Measurements from ENCODE around the gene ZNF79.

Gene ZNF79

DNA sequence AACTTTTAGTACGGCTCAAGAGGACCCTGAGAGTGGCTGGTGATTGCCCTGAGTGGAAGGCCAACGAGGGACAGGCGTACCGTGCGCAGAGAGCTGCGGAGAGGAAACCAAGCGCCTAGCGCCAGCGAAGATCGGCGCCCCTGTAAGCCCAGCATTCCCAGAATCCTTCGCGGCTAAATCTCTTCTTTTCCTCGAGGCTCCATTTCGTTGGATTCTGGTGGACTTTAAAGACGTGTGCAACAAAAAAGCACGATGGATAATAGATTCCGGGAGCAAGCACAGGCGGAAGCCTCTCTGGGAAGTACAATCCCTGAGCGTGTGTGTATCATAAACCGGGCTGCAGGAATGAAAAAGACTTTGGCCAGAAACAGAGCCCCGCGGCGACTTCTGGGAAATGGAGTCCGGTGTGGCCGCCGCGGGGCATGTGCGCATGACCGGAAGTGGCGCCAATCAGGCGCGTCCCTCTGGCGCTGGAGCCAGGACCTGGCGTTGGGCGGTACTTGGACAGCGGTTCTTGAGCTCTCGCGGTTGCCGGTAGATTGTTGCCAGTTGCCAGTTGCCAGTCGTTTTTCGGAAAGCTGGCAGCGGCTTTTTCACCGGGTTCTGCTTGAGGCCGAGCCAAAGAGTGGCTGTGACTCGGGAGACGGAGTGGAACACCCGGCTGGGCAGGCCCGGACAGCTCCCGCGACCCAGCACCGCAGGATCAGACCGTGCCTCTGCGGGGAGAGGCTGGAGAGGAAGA lies at the start of gene ZNF79:
Gene ZNF79 (plus strand): TSS at position 449 of the 742 bp plus-strand sequence. CDS start 406 bp downstream, outside the sequence.
- peak; percentile 96 for DNase-seq
- in situ Hi-C loops (cut with MboI; ENCODE audit: low pct_unique_long_range_greater_than_20kb, low sequenced_read_pairs): no loop called here

DNA sequence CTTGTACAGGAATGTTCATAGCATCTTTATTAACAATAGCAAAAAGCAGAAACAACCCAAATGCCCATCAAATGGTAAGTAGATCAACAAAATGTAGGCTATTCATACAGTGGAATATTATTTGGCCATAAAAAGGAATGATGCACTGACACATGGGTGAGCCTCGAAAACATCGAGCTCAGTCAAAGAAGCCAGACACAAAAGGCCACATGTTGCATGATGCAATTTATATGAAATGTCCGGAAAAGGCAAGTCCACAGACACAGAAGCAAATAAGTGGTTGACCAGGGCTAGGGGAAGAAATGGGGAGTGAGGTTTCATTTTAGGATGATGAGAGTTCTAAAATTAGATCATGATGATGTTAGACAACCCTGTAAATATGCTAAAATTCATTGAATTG lies 43.7 kb upstream of the ZNF79 start:
- in situ Hi-C loops (cut with MboI; ENCODE audit: low pct_unique_long_range_greater_than_20kb, low sequenced_read_pairs): no loop called here
- DNase-seq: no peak

DNA sequence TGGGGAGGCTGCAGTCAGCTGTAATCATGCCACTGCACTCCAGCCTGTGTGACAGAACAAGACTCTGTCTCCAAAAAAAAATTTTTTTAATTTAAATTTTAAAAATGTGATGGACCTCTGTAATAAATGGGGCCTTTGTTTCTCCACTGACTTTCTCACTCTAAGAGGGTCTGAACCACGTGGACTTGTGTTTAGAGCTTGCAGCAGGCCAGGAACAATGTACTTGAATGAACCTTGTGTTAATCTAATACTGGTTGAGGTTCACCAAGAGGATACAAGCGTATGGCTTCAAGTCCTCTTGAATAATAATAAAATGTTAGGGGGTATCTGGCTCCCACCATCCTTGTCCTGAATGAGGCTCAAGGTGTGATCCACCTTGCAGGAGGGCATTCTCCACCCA lies 41.6 kb upstream of the ZNF79 start:
- in situ Hi-C loops (cut with MboI; ENCODE audit: low pct_unique_long_range_greater_than_20kb, low sequenced_read_pairs): no loop called here
- DNase-seq: no peak

DNA sequence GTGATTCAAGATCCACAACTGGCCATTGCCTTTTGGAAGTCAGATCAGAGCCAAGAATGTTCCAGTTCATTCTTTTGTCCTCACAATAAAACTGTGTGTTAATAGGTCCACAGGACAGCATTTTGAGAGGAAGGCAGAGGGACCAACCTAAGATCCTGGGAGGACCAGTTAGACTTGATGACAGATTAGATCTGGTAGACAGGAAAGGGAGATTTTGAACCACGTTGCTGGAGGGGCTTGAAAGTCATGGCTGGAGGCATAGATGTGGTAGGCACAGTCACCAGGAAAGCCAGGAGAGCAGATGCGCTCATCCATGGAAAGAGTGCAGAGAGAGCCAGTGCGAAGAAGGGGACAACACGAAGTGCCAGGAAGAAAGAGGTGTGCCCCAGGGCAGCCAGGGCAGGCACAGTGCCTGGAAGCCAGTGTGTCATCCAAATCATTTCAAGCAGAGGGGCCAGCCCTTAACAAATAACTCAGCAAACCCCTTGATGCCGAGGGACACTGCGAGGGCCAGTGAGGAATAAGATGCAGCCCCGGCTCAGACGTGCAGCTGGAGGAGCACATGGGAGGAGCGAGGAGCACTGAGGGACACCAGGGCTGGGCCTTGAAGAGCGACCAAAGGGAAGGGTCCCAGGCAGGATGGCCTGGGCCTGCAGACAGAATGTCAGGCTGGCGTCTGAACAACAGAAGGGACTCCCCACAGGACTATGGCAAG lies 40.0 kb upstream of the ZNF79 start:
- DNase-seq: no peak
- in situ Hi-C loops (cut with MboI; ENCODE audit: low pct_unique_long_range_greater_than_20kb, low sequenced_read_pairs): no loop called here

DNA sequence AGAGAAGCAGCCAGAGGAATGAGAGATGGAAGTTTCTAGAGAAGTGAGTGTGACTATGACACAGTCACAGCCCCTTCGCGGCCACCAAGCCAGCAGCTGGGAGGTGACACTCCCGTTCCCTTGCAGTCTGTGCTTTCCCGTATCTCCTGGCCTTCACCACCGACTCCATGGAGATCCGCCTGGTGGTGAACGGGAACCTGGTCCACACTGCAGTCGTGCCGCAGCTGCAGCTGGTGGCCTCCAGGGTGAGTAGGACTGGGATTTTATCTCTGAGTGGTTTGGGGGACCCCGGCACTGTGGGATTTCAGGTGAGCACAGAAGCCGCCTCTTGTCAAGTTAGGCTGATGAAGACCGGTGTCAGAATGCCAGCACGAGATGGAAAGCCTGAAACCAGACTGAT lies 39.3 kb upstream of the ZNF79 start:
- in situ Hi-C loops (cut with MboI; ENCODE audit: low pct_unique_long_range_greater_than_20kb, low sequenced_read_pairs): no loop called here
- no peak for DNase-seq

DNA sequence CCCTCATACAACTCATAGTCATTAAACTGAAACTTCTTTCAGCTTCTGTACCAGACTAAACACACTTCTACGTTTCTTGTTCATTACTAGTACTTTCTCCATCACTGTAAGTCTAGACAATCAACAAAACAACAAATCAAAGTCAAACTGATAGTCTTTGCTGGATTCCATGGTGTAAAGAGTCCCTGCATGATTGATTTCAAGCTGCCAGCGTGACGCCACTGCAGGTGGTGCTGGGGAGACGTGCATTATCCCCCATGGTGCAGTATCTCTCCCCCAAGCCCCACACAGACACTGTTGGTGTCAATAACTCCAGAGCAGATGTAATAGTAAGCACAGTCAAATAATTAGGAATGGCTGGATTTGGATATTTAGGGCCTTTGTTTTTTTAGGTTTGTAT lies 37.9 kb upstream of the ZNF79 start:
- no peak for DNase-seq

DNA sequence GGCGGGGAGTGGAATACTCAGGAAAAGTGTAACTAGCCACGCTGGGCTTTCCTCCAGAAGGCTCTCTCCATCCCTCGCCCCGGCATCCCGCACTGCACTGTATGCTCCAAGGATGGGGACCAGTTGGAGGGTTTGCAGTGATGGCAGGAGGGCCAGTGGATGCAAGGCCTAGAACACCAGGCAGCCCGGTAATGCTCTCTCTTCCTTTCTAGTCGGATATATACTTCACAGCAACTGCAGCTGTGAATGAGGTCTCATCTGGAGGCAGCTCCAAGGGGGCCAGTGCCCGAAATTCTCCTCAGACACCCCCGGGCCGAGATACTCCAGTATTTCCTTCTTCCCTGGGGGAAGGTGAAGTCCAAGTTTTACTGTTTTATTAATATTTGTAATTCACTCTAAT lies 37.2 kb upstream of the ZNF79 start:
- no peak for DNase-seq
- in situ Hi-C loops (cut with MboI; ENCODE audit: low pct_unique_long_range_greater_than_20kb, low sequenced_read_pairs): no loop called here

More for the DNA sequence above, 37.9 kb upstream of the ZNF79 start:
- in situ Hi-C loops (cut with MboI; ENCODE audit: low pct_unique_long_range_greater_than_20kb, low sequenced_read_pairs): no loop called here

DNA sequence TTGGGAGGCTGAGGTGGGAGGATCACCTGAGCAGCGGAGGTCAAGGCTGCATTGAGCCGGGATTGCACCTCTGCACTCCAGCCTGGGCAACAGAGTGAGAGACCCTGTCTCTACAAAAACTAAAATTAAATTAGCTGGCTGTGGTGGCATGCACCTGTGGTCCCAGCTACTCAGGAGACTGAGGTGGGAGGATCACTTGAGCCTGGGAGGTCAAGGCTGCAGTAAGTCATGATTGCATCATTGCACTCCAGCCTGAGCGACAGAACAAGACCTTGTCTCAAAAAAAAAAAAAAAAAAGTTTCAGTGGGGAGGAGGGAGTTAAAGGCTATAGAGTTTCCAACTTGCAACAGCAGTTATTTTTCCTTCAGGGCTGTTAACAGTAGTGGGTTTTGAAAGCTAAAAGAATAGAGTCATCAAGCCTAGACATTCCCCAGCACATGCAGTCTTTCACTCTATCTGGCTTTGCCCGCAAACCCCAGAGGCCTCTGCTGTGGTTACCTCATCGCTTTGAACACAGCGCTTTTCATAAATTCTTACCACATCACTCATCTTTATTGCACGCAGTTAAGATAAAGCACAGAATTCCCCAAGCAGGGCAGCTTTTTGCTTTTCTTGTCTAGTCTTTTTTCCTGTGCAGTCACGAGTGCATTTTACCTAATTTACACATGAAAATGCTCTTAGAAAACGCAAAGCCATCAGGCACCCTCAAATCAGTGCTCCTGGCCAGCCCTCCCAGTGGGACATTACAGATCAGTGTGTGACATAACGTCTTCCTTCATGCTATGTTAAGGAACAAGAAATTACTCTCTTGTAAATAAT lies 35.9 kb upstream of the ZNF79 start:
- DNase-seq: peak; percentile 85
- in situ Hi-C loops (cut with MboI; ENCODE audit: low pct_unique_long_range_greater_than_20kb, low sequenced_read_pairs): no loop called here

DNA sequence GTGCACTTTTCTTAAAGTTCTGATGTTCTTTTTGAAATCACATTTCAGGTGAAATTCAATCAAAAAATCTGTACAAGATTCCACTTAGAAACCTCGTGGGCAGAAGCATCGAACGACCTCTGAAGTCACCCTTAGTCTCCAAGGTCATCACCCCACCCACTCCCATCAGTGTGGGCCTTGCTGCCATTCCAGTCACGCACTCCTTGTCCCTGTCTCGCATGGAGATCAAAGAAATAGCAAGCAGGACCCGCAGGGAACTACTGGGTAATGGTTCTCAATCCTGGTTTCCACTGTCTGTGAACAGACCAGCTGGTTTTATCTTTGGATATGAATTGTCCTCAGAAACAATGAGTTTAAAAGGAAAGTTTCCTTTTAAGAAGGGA lies 35.3 kb upstream of the ZNF79 start:
- no peak for DNase-seq
- in situ Hi-C loops (cut with MboI; ENCODE audit: low pct_unique_long_range_greater_than_20kb, low sequenced_read_pairs): no loop called here

DNA sequence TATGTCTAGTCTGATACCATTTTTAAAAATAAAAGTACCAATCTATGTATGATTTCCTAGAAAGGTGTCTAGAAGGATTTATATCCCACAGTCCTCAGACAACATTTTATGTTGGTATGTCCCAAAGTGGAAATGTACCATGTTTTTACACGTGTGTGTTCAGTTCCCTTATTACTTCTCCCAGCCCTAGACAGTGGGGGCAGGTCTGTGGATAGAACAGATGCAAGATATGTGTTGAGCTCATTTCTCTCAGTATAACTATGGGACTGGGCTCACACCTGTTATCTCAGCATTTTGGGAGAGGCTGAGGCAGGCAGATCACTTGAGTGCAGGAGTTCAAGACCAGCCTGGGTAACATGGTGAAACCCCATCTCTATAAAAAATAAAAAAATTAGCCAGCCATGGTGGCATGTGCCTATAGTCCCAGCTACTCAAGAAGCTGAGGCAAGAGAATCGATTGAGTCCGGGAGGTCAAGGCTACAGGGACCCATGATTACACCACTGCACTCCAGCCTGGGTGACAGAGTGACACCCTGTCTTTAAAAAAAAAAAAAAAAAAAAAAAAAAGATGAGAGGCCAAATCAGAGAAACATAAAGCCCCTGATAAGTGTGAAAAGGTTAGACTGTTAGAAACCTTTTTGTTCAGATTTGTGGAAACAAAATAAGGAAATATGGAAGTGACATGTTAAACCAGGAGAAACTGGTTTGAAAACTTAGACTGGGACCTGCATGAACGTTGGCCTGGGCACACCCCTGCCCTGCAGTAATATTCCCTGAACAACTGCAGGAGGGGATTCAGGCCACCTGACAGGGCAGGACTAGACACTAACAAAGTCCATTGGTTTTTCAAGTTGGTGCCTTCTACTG lies 34.6 kb upstream of the ZNF79 start:
- DNase-seq: no peak
- in situ Hi-C loops (cut with MboI; ENCODE audit: low pct_unique_long_range_greater_than_20kb, low sequenced_read_pairs): no loop called here

DNA sequence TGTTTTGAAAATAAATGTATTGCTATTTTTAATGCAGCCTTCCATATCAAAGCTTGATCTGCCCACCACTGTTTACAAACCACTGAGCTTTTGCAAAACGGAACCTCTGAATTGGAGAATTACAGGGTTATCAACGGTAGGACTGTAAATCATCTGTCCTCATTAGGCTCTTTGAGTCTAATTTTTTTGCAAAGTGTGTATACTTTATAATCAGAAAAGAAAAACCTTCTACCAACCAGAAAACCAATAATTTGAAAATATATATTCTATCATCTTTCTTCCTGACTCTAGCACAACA lies 34.0 kb upstream of the ZNF79 start:
- in situ Hi-C loops (cut with MboI; ENCODE audit: low pct_unique_long_range_greater_than_20kb, low sequenced_read_pairs): no loop called here
- DNase-seq: no peak

DNA sequence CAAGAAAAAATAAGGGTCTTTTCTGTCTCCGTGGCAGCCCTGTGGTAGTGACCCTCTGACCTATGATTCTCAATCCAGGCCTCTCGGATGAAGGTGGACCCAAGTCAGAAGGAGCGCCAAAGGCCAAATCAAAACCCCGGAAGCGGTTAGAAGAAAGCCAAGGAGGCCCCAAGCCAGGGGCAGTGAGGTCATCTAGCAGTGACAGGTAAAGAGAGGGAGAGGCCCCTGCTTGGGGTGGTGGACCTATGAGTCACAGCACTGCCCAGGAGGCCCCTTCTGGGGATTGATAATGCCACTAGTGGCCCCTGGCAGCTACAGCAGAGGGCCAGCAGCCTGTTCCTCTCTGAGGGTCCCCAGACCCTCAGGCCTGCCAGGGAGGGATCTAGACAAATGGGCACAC lies 33.6 kb upstream of the ZNF79 start:
- no peak for DNase-seq
- in situ Hi-C loops (cut with MboI; ENCODE audit: low pct_unique_long_range_greater_than_20kb, low sequenced_read_pairs): no loop called here

DNA sequence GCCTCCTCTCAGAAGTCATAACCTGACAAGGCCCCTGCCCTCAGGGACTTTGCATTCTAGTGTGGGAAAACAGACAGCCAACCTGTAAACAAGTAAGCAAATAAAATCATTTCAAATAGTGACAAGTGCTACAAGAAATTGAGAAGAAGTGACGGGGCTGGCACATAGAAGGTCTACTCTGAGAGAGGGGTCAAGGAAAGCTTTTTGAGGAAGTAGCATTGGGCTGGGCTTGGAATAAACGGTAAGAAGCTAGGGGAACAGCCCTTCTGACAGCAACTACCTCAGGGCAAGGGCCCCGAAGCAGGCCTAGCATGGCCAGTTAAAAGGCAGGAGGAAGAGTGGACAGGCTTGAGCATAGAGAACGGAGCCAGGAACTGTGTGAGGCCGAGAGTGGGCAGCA lies 32.0 kb upstream of the ZNF79 start:
- DNase-seq: no peak
- in situ Hi-C loops (cut with MboI; ENCODE audit: low pct_unique_long_range_greater_than_20kb, low sequenced_read_pairs): no loop called here

DNA sequence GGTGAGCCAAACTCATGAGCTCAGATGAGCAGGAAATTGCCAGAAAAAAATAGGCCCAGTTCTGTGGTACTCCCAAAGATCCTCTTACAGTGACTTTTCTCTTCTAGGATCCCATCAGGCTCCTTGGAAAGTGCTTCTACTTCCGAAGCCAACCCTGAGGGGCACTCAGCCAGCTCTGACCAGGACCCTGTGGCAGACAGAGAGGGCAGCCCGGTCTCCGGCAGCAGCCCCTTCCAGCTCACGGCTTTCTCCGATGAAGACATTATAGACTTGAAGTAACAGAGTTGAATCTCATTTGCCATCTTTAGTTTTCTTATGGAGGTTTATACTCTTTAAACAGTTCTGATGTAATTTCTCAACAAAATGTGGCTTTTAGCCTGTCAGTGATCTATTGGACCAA lies 31.2 kb upstream of the ZNF79 start:
- in situ Hi-C loops (cut with MboI; ENCODE audit: low pct_unique_long_range_greater_than_20kb, low sequenced_read_pairs): no loop called here

DNA sequence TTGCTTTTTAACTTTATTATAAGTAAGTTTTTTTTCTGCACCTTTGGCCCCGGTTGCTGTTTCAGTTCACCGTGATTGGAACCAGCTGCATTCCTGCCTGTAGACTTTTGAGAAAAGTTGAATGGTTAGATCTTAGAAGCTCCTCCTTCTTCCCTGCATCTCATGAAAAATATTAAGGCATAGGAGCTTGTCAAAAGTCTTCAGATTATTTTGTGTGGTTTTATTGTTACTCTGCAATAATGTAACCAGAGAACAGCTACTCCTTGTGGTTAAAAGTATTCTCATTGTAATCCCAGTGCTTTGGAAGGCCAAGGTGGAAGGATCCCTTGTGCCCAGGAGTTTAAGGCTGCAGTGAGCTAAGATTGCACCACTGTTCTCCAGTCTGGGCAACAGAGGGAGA lies 30.5 kb upstream of the ZNF79 start:
- DNase-seq: no peak
- in situ Hi-C loops (cut with MboI; ENCODE audit: low pct_unique_long_range_greater_than_20kb, low sequenced_read_pairs): no loop called here

More for the DNA sequence above, 31.2 kb upstream of the ZNF79 start:
- DNase-seq: no peak

DNA sequence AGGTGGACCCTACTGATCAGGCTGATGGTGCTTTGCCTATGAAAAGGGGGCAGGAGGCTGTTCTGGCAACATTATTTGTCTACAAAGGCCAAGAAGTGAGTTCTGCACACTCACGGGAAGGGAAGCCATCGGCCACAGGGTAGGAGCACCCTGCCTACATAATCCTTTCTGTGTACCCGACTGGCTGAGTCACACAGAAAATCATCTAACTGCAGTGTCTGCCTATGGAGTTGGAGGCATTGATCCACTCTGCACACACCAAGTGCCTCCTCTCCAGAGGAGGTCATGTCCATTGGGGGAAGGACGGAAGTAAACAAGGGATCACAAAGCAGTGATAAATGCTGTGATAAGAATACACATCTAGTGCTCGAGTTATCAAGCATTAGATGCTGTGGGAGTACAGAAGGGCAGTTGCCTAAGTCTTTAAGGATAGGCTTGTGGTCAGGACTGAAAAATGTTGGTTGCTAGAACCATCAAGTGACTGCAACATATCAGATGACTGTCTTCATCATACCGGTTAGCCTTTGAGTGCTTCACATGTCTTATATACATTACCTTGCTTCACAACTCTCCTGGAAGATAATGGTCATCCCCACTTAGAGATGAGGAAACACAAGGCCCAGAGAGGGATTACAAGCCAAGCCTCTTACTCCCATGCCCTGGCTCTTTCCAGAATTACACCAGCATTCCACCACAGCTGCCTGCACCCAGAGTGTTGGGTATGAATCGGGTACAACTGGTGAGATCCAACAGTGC lies 28.5 kb upstream of the ZNF79 start:
- DNase-seq: no peak
- in situ Hi-C loops (cut with MboI; ENCODE audit: low pct_unique_long_range_greater_than_20kb, low sequenced_read_pairs): no loop called here

DNA sequence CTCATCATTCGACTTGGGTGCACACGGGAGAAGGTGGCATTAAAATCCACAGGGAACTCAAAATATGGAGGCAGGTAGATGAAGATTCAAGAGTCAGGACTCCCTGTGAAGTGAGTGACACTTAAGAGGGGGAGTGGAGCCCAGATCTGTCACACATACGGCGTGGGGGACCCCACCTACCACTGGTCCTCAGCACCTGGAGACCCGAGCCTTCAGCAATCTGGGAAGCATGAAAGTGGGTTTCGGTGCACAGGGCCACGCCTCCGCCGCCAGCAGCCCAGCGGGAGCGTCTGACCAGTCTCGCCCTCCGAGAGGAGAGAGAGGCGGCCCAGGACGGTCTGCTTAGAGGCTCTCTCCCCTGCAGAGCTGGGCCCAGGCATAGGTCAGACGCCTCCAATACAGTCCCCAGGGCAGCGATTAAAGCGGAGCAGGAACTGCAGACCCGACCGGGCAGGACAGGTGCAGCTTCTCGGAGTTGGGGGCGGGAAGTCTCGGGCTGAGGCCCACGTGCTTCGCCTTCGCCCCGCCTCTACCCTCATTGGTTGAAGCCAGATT lies 27.9 kb upstream of the ZNF79 start:
- in situ Hi-C loops (cut with MboI; ENCODE audit: low pct_unique_long_range_greater_than_20kb, low sequenced_read_pairs): no loop called here
- no peak for DNase-seq

DNA sequence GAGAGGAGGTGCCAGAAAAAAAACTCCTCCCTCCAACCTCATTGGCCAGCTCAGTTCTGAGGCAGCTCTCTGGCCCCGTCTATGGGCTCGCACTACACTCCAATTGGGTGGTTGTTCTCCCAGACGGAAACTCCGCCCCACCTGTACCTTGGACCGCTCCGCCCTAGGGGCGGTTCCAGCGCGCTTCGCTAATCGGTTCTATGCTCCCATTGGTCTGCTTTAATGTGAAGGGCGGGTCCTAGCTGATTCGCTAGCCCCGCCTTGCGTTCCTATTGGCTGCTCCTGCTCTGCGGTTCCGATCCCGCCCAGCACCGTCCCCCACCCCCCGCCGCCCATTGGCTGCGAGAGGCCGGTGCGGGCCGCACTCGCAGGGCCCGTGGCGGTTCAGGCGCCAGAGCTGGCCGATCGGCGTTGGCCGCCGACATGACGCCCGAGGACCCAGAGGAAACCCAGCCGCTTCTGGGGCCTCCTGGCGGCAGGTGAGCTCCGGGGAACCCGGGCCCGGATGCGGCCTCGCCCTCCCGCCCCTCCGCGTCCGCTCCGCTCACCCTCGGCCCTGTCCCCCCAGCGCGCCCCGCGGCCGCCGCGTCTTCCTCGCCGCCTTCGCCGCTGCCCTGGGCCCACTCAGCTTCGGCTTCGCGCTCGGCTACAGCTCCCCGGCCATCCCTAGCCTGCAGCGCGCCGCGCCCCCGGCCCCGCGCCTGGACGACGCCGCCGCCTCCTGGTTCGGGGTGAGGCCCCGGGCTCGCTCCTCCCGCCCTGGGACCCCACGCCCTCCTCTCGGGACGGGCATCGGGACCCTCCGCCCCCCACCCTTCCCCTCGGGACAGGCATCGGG lies 27.2 kb upstream of the ZNF79 start, which contains the start of gene SLC2A8:
Gene SLC2A8 (plus strand): TSS at position 362 of the 838 bp plus-strand sequence. CDS start 62 bp downstream, at position 424.
- in situ Hi-C loops (cut with MboI; ENCODE audit: low pct_unique_long_range_greater_than_20kb, low sequenced_read_pairs): no loop called here
- DNase-seq: peak; percentile 100

Measured in KBM-7 (cell line).